Measurements from ENCODE around the gene EIF4A3. TPM values are rescaled to one million over a fixed set of nuclear protein-coding genes. Genes with fewer than 3 reads are reported as not detected.

The EIF4A3 gene
- total RNA-seq, 1 experiment from 2014 or later, result 160 TPM

DNA sequence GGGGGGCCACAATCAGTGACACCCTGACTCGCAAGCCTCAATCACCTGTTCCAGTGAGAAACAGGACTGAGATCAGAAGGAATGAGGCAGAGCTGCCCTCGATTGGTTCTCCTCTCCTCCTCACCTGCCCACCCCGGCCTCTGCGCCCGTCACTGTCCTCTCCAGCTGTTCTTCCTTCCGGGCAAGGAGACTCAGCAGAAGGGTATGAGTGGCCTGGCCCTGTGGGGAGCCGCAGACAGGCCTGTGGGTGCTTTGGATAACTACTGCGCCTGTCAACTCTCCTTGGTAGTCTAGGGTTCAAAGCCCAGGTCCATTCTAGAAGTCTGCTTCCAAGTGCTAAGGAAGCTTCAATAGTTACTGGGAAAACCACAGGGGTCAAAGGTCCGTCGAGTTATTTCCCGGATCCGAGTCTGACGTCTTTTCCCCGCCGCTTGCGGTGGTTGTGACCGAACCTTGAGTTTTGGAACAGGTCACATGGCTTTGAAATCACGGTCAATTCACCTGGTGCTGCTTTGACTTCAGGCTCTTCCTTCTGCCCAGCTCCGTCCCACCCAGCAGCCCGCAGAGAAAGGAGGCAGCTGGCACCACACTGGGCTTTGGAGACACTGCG, 31.2 kb upstream of the EIF4A3 start (continued):
- TF ChIP-seq, protein P1, sequence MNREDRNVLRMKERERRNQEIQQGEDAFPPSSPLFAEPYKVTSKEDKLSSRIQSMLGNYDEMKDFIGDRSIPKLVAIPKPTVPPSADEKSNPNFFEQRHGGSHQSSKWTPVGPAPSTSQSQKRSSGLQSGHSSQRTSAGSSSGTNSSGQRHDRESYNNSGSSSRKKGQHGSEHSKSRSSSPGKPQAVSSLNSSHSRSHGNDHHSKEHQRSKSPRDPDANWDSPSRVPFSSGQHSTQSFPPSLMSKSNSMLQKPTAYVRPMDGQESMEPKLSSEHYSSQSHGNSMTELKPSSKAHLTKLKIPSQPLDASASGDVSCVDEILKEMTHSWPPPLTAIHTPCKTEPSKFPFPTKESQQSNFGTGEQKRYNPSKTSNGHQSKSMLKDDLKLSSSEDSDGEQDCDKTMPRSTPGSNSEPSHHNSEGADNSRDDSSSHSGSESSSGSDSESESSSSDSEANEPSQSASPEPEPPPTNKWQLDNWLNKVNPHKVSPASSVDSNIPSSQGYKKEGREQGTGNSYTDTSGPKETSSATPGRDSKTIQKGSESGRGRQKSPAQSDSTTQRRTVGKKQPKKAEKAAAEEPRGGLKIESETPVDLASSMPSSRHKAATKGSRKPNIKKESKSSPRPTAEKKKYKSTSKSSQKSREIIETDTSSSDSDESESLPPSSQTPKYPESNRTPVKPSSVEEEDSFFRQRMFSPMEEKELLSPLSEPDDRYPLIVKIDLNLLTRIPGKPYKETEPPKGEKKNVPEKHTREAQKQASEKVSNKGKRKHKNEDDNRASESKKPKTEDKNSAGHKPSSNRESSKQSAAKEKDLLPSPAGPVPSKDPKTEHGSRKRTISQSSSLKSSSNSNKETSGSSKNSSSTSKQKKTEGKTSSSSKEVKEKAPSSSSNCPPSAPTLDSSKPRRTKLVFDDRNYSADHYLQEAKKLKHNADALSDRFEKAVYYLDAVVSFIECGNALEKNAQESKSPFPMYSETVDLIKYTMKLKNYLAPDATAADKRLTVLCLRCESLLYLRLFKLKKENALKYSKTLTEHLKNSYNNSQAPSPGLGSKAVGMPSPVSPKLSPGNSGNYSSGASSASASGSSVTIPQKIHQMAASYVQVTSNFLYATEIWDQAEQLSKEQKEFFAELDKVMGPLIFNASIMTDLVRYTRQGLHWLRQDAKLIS (CRISPR knock-in tag; IDR thresholded peaks at IDR 0.05; ENCODE audit: borderline replicate concordance), result no peak

DNA sequence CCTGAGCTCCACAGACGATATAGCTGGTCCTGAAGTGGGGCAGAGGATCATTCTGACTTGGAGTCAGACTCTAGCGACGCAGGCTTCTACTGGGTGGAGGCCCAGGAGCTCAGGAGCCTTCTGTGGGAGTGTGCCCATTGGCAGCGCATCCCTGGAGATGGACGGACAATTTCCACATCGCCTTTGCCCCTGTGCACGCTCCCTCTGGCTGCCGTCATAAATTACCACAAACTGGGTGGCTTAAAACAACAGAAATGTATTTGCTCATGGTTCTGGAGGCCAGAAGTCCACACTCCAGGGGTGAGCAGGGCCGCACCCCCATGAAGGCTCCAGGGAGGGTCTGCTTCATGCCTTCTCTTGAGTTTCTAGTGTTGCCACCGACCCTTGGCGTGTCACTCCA, 29.8 kb upstream of the EIF4A3 start:
- DNase-seq (ENCODE audit: low spot score) (no peak), ATAC-seq (no peak)
- H3K9me3 Mint-ChIP-seq, result no peaks in the 10 kb centered on the region
- CTCF ChIA-PET, result interaction anchor here (1.2 kb wide), 1 partner anchor 19 kb away, joined by 4 read pairs; no protein-coding TSS in a partner anchor
- no peak overlapping the region for H3K27ac Mint-ChIP-seq
- TF ChIP-seq ZNF263 (CRISPR knock-in tag; IDR thresholded peaks at IDR 0.05; ENCODE audit: low read depth), result no peak
- POLR2A ChIA-PET, result no interaction called here
- H3K4me3 Mint-ChIP-seq, result no peak overlapping the region
- no peaks in the 10 kb centered on the region for H3K36me3 Mint-ChIP-seq
- peaks cover 4% of the 10 kb centered on the region for H3K4me1 Mint-ChIP-seq
- no peaks in the 10 kb centered on the region for H3K27me3 Mint-ChIP-seq (ENCODE audit: low read depth)

DNA sequence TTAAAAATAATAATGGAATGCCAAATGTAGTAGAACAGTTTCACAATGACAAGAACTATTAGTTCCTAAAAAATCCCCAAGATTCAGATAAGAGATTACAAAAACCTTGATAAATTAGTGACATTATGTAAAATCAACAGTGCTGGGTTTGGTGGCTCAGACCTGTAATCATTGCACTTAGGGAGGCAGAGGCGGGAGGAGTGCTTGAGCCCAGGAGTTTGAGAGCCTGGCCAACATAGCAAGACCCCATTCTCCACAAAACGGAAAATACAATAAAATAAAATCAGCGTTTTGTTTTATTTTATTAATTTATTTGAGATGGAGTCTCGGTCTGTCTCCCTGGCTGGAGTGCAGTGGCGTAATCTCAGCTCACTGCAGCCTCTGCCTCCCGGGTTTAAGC, 27.0 kb upstream of the EIF4A3 start:
- peaks cover 3% of the 10 kb centered on the region for H3K9me3 Mint-ChIP-seq
- ATAC-seq (no peak), DNase-seq (ENCODE audit: low spot score) (no peak)
- CTCF ChIA-PET, result no interaction called here
- H3K4me3 Mint-ChIP-seq, result no peak overlapping the region
- H3K4me1 Mint-ChIP-seq, result peaks cover 8% of the 10 kb centered on the region
- H3K27ac Mint-ChIP-seq, result no peak overlapping the region
- POLR2A ChIA-PET, result interaction anchor here (0.6 kb wide), 1 partner anchor 203 kb away, joined by 3 read pairs; no protein-coding TSS in a partner anchor
- no peaks in the 10 kb centered on the region for H3K27me3 Mint-ChIP-seq (ENCODE audit: low read depth)
- TF ChIP-seq, protein P2, sequence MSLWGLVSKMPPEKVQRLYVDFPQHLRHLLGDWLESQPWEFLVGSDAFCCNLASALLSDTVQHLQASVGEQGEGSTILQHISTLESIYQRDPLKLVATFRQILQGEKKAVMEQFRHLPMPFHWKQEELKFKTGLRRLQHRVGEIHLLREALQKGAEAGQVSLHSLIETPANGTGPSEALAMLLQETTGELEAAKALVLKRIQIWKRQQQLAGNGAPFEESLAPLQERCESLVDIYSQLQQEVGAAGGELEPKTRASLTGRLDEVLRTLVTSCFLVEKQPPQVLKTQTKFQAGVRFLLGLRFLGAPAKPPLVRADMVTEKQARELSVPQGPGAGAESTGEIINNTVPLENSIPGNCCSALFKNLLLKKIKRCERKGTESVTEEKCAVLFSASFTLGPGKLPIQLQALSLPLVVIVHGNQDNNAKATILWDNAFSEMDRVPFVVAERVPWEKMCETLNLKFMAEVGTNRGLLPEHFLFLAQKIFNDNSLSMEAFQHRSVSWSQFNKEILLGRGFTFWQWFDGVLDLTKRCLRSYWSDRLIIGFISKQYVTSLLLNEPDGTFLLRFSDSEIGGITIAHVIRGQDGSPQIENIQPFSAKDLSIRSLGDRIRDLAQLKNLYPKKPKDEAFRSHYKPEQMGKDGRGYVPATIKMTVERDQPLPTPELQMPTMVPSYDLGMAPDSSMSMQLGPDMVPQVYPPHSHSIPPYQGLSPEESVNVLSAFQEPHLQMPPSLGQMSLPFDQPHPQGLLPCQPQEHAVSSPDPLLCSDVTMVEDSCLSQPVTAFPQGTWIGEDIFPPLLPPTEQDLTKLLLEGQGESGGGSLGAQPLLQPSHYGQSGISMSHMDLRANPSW (CRISPR knock-in tag; conservative IDR thresholded peaks at IDR 0.05; ENCODE audit: low read depth), result no peak
- TF ChIP-seq MXD4 (CRISPR knock-in tag; IDR thresholded peaks at IDR 0.05; ENCODE audit: borderline replicate concordance) (no peak), PRRX2 (CRISPR knock-in tag; IDR thresholded peaks at IDR 0.05) (no peak), ZNF232 (CRISPR knock-in tag; IDR thresholded peaks at IDR 0.05) (no peak), JUN (CRISPR knock-in tag; IDR thresholded peaks at IDR 0.05) (no peak), NFATC4 (CRISPR knock-in tag; IDR thresholded peaks at IDR 0.05) (no peak)
- TF ChIP-seq, protein P3, sequence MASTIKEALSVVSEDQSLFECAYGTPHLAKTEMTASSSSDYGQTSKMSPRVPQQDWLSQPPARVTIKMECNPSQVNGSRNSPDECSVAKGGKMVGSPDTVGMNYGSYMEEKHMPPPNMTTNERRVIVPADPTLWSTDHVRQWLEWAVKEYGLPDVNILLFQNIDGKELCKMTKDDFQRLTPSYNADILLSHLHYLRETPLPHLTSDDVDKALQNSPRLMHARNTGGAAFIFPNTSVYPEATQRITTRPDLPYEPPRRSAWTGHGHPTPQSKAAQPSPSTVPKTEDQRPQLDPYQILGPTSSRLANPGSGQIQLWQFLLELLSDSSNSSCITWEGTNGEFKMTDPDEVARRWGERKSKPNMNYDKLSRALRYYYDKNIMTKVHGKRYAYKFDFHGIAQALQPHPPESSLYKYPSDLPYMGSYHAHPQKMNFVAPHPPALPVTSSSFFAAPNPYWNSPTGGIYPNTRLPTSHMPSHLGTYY (CRISPR knock-in tag; IDR thresholded peaks at IDR 0.05), result no peak
- H3K36me3 Mint-ChIP-seq, result no peaks in the 10 kb centered on the region

DNA sequence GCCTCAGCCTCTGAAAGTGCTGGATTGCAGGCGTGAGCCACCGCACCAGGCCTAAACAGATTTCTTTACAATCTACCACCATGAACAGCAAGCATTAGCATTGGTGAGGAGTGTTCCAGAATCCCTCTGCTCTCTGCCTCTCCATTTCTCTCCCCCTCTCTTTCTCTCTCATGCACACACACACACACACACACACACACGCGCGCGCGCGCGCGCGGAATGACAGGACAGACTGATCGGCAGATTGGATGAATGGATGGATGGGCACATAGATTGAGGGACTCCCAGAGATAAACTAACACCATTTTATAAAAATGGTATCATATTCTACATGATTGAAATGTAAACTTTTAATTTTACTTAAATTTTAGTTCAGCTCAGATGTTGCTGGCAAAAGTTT, 26.2 kb upstream of the EIF4A3 start:
- H3K9me3 Mint-ChIP-seq, result peaks cover 5% of the 10 kb centered on the region
- ChIA-PET CTCF (interaction anchor here (0.6 kb wide), 1 partner anchor 373 kb away, joined by 3 read pairs; no protein-coding TSS in a partner anchor), POLR2A (no interaction called here)
- no peak overlapping the region for H3K27ac Mint-ChIP-seq
- H3K36me3 Mint-ChIP-seq, result no peaks in the 10 kb centered on the region
- no peak overlapping the region for H3K4me3 Mint-ChIP-seq
- DNase-seq (ENCODE audit: low spot score) (no peak), ATAC-seq (no peak)
- H3K27me3 Mint-ChIP-seq (ENCODE audit: low read depth), result no peaks in the 10 kb centered on the region
- H3K4me1 Mint-ChIP-seq, result peaks cover 8% of the 10 kb centered on the region
- TF ChIP-seq NR2C2 (CRISPR knock-in tag; IDR thresholded peaks at IDR 0.05), result no peak
- no peak for TF ChIP-seq CREM (CRISPR knock-in tag; IDR thresholded peaks at IDR 0.05)
- TF ChIP-seq, protein P1 (CRISPR knock-in tag; IDR thresholded peaks at IDR 0.05; ENCODE audit: borderline replicate concordance), result no peak
- TF ChIP-seq, protein P4, sequence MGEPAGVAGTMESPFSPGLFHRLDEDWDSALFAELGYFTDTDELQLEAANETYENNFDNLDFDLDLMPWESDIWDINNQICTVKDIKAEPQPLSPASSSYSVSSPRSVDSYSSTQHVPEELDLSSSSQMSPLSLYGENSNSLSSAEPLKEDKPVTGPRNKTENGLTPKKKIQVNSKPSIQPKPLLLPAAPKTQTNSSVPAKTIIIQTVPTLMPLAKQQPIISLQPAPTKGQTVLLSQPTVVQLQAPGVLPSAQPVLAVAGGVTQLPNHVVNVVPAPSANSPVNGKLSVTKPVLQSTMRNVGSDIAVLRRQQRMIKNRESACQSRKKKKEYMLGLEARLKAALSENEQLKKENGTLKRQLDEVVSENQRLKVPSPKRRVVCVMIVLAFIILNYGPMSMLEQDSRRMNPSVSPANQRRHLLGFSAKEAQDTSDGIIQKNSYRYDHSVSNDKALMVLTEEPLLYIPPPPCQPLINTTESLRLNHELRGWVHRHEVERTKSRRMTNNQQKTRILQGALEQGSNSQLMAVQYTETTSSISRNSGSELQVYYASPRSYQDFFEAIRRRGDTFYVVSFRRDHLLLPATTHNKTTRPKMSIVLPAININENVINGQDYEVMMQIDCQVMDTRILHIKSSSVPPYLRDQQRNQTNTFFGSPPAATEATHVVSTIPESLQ (CRISPR knock-in tag; IDR thresholded peaks at IDR 0.05), result no peak
- no peak for TF ChIP-seq SMAD3 (CRISPR knock-in tag; IDR thresholded peaks at IDR 0.05; ENCODE audit: borderline replicate concordance)
